ENCODE results near the gene PPRC1.

Gene PPRC1

DNA sequence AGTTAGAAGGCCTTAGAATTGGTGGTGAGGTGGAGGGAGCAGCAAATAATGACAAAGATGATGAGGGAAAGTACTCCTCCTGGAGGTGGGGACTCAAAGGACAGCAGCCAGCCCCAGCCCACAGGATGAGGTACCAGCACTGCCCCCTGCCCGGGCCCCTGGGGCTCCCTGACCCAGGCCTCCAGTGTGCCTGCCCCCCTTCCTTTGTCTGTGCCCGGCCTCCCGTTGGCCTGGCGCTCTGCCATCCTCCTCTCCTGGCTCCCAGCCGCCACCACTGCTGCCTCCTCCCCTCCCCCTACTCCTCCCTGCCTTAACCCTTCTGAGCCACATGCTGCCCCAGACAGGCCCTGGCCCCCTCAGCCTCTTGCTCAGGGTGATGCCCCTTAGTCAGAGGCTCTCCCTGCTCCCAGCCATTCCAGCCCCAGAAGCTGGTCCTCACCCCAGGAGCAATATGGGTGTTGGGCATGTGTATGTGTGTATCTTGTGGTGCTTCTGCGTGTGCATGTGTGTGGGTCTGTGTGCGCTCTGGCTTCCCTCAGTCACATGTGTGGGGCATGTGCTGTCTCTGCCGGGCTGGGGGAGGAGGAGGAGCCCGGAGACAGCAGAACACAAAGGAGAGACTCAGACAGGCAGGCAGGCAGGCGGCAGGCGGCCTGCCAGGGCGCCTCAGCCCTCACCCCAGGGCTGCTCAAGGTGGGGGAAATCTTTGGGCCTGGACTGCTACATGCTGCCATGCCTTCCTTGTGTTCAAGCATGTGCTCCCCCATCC is 15.3 kb upstream of the PPRC1 start:
- DNase-seq, result peak; percentile 88

DNA sequence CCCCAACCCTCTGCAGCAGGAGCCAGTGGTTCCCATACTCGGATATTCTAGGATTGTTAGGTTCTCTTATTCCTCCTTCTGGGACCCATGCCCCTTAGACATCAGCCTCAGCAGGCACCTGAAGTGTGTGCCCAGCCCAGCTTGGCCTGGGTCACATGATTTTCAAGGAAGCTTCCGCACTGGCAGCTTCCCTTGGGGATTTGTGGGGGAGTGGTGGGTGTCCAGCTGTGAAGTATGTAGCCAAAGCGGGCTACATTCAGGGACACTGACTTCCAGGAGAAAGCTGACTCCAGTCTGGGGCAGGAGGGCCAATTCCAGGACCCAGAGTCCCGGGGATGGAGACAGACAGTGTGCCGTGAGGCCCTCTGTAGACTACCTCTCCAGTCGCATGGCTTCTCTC is 14.0 kb upstream of the PPRC1 start:
- peak; percentile 65 for DNase-seq

DNA sequence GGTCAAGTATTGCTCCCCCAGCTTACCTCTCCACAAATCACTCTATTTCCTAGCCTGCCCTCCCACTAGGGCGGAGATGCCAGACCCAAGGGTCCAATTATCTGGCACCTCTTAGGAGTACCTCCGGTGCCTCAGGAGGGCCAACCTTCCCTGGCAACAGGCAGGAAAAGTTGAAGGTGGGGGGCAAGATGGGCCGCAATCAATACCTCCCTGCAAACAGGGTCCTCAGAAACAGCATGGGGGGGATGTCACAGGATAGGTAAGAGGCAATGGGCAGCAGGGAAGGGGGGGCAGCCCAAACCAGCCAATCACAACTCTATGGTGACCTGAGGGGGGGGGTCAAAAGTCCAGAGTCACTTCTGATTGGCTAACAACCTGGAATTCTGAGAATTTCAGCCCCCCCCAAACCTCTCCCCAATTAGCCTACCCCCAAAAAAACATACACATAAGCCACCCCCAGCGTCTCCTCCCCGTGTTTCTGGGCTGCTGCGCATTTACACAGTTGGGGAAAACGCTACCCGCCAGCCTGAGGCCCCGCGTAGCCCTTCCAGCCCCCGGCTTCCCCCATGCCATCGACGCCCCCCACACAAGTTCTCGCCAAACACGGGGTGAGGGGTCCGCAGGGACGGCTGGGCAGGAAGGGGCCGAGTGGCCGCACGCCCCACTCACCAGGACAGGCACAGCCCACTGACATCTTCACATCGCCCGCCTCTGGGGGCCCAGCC is 13.3 kb upstream of the PPRC1 start:
- peak; percentile 79 for DNase-seq

DNA sequence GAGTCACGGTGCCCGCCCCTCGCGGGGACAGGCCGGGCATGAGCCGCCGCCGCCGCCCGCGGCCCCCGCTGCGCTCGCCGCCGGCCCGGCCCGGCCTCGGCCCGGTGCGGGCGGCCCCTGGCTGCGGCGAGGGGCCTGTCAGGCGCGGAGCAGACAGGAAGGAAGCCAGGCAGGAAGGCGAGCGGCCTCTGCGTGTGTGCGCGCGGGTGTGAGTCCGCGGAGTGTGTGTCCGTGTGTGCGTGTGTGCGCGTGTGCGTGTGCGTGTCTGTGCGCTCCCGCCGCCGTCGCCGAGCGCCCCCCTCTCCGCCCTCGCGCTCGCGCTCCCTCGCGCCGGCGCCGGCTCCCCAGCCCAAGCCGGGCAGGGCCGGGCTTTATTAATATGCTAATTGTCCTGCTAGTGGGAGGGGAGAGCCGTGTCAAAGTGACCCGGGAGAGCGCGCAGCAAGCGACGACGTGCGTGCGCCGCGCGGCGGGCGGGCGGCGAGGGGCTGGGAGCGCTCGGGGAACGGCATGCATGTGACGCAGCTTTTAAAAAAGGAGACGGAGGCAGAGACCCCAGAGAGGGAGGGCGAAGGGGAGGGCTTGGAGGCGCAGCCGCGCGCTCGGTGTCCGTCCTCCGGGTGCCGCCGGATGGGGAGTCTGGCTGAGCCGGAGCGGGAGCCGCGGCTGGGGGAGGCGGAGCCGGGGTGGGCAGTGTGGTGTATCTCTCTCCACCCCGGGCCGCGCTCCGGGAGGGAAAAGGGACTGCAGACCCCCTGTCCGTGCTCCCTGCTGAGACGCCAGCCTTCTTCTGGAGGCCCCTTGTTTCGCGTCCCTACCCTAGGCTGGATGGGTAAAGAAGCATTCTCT is 12.5 kb upstream of the PPRC1 start, which contains the start of gene LDB1:
TSS of gene LDB1 (minus strand) at position 227 of the 849 bp plus-strand sequence. CDS start 258 bp downstream, outside the sequence.
- DNase-seq, result peak; percentile 93

DNA sequence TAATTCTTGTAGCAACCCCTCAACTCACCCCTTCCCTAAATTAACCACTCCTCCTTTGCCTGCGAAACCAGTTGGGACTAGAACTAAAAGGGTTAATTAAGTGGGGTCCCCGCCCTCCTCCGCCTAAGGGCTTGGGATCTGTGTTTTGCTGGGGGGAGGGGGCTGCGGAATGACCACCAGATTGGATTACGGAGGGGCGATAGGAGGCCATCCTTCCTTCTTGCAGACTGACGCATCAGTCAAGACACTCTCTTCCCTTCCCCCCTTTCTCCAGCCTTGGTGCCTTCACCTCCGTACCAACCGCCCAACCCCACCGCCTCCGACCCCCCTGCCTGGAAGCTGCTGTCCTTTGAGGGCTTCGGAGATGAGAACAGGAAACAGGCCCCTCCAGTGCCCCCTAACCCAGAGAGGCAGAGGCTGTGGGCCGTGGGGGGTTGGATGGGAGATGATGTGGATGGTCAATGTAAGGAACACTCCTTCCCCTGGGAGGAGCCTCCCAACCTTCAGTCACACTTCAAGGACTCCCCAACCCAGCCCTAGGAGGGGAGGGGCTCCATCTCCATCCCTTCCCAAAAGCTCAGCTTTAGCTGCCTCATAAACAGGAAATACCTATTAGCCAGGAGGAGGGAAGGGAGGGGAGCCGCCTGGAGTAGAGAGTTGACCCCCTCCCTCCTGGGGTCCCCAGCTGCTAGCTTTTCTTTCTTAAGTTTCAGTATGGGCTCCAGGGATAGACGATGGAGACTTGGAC is 11.7 kb upstream of the PPRC1 start:
- peak; percentile 95 for DNase-seq

DNA sequence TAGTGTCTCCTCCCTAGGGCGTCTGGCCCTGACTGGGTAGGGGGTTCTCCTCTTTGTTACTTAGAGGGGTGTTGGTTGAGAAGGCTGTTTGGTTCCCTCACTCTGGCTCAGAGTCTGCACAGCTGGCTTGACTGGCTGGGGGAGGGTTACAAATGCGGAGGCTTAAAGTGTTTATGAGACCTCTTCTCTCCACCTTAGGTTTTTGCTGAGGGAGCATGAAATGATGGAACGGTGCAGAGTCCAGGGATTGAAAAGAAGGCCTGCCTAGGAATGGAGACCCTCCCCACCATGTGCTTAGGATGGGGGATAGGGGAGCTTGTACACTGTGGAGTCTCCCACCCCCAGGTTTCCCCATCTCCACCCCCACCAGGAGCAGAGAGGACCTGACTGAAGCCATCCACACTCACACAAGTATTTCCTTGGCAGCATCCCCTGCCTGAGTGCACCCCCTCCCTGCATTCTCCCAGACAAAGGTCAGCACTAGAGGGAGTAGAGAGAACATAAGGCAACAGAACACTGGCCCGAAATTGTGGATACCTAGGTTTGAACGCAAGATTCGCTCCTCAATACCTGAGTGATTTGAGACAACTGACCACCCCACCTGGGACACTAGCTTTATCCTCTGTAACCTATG is 11.0 kb upstream of the PPRC1 start:
- peak; percentile 87 for DNase-seq

DNA sequence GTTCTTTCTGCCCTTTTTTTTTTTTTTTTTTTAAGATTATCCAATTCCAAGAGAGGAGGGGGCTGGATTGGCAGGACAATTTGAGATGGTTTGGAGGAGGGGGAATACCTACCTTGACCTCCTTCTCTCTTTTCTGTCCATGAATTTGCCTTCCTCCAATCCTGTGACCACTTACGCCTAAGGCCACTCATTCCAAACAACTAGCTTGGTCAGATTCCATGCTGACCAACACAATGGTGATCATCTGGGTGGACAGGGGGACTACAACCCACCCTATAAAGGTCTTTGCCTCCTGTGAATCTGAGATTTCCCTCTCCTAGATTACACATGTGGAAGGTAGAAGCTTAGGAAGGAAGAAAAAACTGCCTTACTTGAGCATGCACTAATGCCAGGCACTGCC is 10.4 kb upstream of the PPRC1 start:
- peak; percentile 68 for DNase-seq

DNA sequence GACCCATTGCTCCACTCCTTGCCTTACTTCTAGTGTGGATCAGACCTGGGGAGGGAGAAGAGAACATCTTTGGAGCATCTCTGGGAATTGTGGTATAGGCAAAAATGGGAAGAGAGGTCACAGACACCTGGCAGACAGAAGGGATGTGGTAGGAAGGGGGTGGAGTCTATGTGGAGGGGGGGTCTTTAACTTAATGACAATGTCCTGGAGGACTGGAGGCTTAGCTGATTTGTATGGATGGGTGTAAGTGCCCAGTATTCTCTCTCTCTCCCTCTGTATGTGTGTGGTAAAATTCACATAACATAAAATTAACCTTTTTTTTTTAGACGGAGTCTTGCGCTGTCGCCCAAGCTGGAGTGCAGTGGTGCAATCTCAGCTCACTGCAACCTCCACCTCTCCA is 9.6 kb upstream of the PPRC1 start:
- no peak for DNase-seq

DNA sequence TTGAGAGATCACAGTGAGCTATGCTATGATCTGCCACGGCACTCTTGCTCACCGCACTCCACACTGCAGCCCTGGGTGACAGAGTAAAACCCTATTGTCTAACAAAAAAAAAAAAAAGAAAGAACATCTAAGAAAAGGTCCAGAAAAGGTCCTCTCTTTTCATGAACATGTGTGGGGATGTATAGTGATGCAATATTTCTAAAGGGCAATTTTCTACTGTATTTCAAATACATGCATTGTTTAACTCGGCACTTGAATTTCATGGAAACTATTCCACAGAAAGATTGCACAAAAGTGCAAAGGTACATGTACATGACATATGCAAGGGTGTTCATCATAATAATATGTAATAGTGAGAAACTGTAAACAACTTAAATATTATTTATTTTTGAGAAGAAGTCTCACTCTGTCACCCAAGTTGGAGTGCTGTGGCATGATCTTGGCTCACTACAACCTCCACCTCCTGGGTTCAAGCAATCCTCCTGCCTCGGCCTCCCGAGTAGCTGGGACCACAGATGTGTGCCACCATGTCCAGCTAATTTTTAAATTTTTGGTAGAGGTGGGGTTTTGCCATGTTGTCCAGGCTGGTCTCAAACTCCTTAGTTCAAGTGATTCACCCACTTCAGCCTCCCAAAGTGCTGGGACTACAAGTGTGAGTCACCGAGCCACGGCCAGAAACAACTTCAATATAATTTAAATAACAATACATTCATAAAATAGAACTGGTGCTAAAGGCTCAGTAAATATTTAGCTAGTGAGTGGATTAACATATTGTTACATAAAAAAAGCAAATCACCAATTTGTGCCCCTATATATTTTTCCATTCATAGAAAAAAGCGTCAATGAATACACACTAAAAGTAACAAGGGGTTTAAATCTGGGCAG is 1.3 kb upstream of the PPRC1 start:
- DNase-seq, result no peak

DNA sequence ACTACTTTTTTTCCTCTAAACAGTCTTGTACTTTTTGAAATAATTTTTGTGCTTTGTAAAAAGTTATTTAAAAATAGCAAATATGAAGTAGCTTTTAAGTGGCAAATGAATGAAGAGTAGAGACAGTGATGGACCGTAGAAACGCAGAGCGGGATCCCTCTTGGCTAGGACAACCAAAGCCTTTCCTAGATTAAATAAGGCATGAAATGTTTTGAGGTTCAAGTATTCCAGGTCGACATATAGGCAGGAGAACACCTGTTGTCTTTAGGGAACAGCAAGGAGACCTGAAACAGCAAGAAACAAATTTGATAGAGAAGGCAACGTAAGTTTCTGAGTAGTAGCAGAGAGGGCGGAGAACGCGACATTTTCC is 662 bp upstream of the PPRC1 start:
- no peak for DNase-seq

DNA sequence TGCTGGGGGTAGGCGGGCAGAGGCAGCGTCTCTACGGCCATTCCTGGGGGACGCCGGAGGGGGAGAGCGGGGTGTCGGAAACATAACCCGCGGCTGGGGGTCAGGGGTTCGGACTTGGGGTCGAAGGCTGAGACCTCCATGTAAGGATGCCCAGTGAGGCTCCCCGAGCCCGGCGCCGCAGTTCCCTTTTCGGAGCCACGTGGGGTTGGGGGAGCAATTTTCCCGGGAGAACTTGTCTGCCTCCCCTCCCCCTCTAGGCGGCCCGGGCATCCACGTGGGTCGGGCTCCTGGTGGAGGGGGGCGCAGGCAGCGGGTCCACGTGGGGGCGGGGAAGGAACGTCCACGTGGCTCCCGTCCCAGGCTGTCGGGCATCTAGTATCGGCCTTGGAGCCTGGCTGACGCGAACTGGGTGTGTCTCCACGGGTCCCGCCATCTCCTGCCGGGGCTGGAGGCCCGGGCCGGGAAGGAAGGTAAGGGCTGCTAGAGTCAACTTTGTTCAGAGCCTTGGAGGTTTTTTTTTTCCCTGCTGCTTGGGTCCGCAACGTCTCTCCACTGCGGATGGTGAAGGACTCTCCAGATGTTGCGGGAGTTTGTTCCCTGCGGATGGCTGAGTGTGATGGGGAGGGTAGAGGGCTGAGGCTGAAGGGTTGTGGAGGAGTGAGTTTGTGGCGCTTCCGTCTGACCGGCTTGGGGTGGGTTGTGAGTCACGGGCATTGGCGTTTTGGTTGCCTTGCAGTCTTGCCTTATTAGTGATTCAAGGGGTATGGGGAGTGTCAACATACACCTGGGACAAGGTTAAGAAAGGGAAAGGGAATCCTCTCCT is 744 bp downstream of the PPRC1 start:
- DNase-seq, result peak; percentile 85

DNA sequence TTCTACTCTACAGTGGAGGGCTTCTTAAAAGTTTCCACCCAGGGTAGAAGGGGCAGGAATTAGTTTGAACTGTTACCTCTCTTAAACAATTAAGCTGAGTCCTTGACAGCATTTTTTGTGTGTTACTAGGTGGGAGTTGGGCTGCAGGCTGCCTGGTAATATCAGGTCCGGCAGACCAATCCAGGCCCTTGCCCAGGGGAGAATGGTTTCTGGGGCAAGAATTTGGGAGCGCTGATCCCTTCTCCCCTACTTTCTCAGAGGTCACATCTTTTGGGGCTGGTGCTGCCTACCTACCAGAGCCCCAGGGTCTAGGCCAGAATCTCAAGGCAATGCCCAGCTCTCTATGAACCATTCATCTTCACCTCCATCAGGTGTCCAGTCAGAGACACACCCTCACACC is 1.6 kb downstream of the PPRC1 start:
- DNase-seq, result no peak

DNA sequence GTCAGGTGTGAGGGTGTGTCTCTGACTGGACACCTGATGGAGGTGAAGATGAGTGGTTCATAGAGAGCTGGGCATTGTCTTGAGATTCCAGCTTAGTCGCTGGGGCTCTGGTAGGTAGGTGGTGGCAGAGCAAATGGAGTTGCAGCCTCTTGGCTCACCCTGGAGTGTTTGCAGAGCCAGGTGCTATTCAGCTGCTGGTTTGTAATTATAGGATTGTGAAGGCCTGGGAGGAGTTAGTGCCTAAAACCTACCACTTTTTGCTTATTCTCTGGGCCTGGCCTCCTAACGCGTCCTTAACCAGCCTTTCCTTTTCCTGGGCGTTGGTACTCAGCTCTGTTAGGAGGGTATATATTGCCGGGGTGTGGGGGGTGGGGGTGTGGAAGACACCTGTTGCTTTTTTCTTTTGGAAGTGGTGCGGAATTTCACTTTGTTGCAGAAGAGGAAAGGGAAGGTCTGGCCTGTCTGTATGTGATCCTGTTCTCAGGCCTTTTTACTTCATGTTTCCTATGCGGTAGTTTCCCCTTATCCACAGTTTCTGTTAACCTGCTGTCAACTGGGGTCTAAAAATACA is 3.2 kb downstream of the PPRC1 start:
- DNase-seq, result no peak

DNA sequence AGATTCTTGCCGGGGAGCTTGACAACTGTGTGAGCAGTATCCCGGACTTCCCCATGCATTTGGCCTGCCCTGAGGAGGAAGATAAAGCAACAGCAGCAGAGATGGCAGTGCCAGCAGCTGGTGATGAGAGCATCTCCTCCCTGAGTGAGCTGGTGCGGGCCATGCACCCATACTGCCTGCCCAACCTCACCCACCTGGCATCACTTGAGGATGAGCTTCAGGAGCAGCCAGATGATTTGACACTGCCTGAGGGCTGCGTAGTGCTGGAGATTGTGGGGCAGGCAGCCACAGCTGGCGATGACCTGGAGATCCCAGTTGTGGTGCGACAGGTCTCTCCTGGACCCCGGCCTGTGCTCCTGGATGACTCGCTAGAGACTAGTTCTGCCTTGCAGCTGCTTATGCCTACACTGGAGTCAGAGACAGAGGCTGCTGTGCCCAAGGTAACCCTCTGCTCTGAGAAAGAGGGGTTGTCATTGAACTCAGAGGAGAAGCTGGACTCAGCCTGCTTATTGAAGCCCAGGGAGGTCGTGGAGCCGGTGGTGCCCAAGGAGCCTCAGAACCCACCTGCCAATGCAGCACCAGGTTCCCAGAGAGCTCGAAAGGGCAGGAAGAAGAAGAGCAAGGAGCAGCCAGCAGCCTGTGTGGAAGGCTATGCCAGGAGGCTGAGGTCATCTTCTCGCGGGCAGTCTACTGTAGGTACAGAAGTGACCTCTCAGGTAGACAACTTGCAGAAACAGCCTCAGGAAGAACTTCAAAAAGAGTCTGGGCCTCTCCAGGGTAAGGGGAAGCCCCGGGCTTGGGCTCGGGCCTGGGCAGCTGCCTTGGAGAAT is 6.7 kb downstream of the PPRC1 start:
- no peak for DNase-seq

DNA sequence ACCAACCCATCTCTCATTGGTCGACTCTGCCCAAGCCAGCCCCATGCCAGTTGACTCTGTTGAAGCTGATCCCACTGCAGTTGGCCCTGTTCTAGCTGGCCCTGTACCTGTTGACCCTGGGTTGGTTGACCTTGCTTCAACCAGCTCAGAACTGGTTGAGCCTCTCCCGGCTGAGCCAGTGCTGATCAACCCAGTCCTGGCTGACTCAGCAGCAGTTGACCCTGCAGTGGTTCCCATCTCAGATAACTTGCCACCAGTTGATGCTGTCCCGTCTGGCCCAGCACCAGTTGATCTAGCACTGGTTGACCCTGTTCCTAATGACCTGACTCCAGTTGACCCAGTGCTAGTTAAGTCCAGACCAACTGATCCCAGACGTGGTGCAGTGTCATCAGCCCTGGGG is 7.4 kb downstream of the PPRC1 start:
- DNase-seq, result no peak

DNA sequence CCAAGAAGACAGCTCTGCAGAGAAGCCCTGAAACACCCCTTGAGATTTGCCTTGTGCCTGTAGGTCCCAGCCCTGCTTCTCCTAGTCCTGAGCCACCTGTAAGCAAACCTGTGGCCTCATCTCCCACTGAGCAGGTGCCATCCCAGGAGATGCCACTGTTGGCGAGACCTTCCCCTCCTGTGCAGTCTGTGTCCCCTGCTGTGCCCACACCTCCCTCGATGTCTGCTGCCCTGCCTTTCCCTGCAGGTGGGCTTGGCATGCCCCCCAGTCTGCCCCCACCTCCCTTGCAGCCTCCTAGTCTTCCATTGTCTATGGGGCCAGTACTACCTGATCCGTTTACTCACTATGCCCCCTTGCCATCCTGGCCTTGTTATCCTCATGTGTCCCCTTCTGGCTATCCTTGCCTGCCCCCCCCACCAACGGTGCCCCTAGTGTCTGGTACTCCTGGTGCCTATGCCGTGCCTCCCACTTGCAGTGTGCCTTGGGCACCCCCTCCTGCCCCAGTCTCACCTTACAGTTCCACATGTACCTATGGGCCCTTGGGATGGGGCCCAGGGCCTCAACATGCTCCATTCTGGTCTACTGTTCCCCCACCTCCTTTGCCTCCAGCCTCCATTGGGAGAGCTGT is 8.2 kb downstream of the PPRC1 start:
- no peak for DNase-seq

DNA sequence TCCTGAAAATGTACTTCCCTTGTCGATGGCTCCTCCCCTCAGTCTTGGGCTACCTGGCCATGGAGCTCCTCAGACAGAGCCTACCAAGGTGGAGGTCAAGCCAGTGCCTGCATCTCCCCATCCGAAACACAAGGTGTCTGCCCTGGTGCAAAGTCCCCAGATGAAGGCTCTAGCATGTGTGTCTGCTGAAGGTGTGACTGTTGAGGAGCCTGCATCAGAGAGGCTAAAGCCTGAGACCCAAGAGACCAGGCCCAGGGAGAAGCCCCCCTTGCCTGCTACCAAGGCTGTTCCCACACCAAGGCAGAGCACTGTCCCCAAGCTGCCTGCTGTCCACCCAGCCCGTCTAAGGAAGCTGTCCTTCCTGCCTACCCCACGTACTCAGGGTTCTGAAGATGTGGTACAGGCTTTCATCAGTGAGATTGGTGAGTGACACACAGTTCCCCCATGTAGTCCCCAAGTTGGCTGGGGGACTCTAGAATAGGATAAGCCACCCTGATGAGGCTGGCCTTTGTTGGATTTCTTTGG is 8.8 kb downstream of the PPRC1 start:
- no peak for DNase-seq

DNA sequence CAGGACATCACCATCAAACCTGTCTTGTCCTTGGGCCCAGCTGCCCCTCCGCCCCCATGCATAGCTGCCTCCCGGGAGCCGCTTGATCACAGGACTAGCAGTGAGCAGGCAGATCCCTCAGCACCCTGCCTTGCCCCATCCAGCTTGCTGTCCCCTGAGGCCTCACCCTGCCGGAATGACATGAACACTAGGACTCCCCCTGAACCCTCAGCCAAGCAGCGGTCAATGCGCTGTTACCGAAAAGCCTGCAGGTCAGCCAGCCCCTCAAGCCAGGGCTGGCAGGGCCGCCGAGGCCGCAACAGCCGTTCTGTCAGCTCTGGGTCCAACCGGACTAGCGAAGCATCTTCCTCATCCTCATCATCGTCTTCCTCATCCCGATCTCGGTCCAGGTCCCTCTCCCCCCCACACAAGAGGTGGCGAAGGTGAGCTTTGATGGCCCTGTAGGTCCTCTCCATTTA is 14.2 kb downstream of the PPRC1 start:
- no peak for DNase-seq

Measured in islet precursor cell (in vitro differentiated cells).